SH-SY5Y (cell line): ENCODE data around the gene THSD4.

Experiments
- GATA2 ChIP-seq: IDR thresholded peaks from 2 replicates; pipeline ENCODE4 v1.6.1; 2011; ENCODE audit warnings: mild to moderate bottlenecking, low read depth, low read length
- GATA3 ChIP-seq: IDR thresholded peaks from 2 replicates; pipeline ENCODE4 v1.6.1; 2011; ENCODE audit warnings: low read depth, mild to moderate bottlenecking, low read length, moderate library complexity

THSD4 gene

DNA sequence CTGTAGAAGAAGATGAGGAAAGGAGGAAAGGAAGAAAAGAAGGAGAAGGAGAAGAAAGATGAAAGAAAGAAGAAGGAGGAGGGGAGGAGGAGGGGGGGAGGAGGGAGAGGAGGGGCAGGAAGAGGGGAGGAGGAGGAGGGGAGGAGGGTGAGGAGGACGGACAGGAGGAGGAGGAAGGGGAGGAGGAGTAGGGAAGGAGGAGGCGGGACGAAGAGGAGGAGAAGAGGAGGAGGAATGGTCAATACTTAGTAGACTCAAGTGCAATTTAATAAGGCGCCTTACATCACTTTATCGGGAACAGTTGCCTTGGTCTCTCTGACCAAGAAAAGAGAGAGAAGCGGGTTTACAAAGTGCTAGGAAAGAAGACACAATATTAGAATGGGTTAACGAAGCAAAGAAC is 671.4 kb downstream of the THSD4 start:
- TF ChIP-seq GATA2 (no peak), GATA3 (no peak)

- TF ChIP-seq GATA3: no peak
- no peak for TF ChIP-seq GATA2
Measured at GRCh38 chr15:71788646-71789579, 673.6 kb downstream of the THSD4 start.

DNA sequence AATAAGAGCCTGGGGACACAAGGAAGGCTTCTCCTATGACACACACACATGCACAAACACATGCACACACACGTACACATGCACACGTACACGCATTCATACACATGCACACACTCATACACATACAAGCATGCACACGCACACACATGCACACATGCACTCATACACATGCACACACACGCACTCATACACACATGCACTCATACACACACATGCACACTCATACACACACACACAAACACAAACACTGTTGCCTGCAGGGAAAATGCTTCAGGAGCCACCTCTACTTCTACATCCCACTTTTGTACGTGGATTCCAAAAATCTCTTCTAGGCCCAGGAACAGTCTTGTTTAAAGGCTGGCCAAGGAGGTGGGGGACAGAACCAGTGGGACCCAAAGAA is 674.3 kb downstream of the THSD4 start:
- TF ChIP-seq GATA2 (no peak), GATA3 (no peak)

GRCh38 chr15:71790081-71790480 is 674.8 kb downstream of the THSD4 start:
- TF ChIP-seq GATA2 (no peak), GATA3 (no peak)

- TF ChIP-seq GATA2 (no peak), GATA3 (no peak)
Measured at GRCh38 chr15:71791975-71792374, 676.7 kb downstream of the THSD4 start.

GRCh38 chr15:71792521-71792920 is 677.2 kb downstream of the THSD4 start:
- TF ChIP-seq GATA3: no peak
- TF ChIP-seq GATA2: no peak

GRCh38 chr15:71798641-71799040 is 683.4 kb downstream of the THSD4 start:
- TF ChIP-seq GATA2: no peak
- no peak for TF ChIP-seq GATA3

DNA sequence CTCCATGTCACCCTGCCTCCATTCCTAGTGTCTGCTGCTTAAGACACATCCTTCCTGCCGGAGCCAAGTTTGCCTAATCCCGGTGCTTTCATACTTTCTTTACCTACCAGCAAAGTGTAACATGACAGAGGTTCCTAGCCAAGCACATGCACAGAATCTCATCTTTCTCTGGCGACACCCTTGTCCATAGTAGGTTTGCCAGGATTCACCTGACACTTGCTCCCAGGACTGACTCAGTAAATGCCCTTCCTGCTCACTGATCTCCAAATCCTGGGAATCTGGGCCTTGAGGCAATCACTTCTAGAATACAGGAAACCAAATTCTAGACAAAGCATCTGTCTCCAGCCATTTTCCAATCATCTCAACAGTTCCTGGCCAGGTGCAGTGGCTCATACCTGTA is 684.9 kb downstream of the THSD4 start:
- TF ChIP-seq GATA3: no peak
- no peak for TF ChIP-seq GATA2

GRCh38 chr15:71800835-71801745 is 685.8 kb downstream of the THSD4 start:
- TF ChIP-seq GATA2 (no peak), GATA3 (no peak)

- TF ChIP-seq GATA2 (no peak), GATA3 (no peak)
Measured at GRCh38 chr15:71801935-71802655, 686.8 kb downstream of the THSD4 start.

DNA sequence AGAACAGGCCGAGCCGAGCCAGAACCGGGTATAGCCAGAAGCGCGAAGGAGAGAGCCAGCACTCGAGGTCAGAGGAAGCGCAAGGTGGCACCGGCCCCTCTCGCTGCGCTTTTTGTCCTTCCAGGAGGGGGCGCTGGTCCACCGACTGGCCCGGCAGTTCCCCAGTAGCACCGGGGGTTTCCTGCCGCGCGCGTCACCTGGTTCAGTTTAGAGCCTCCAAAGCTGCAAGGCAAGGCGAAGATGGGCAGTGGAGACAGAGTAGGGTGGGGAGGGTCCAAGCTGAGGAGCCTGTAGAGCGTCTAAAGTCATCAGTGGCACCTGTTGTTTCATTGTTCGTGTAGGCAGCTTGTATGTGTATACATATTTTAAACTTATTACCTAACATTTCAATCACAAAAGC is 687.5 kb downstream of the THSD4 start:
- TF ChIP-seq GATA3: no peak
- no peak for TF ChIP-seq GATA2

GRCh38 chr15:71804226-71804625 is 689.0 kb downstream of the THSD4 start:
- no peak for TF ChIP-seq GATA2
- no peak for TF ChIP-seq GATA3

DNA sequence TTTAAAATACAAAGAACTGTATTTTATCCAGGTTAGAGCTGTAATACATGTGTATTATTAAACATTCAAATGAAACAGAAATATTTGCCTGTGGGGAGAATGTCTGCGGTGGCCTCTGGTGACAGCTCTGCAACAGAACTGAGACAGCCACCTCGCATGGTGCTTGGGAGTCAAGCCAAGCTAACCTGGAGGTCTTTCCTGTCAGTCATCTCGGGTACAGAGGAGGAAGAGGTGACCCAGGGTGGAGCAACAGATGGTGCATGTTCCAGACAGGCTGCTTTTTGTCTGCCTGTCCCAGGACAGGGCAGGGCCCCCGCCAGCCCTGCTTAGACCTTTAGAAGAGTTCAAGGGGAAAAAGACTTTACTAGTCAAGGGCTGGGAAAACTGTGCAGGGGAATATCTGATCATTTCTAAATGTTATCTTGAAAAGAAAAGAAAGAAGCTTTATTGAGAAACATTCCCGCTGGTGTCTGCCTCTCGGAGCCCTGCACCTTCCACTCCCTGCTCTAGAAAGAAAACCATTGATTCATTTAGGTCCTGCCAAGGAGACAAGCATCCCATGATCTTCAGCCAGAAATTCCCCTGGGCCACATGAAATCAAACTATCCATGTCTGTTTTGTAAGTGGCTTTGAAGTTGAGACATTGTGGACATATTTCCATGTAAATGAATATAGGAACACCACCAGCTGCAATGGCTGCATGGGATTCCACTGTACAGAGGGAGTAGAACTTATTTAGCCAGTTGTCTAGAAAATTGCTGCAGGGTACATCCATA is 689.6 kb downstream of the THSD4 start:
- TF ChIP-seq GATA2 (no peak), GATA3 (no peak)
